ENCODE data around the gene BCL7C. TPM values are rescaled to one million over a fixed set of nuclear protein-coding genes. Genes with fewer than 3 reads are reported as not detected.
"Not testable (repeated sequence)": the region's sequence is repeated elsewhere in the genome, so short reads cannot be mapped to it uniquely, and the experiment has no call there.

The BCL7C gene
- total RNA-seq (2014; rRNA removed; shearing (Covaris generic)): 40.5 and 42.2 TPM in 2 replicates

GRCh38 chr16:30893744-30894539, at the start of gene BCL7C:
Gene BCL7C (minus strand): TSS chr16:30894077. CDS start chr16:30893944, 133 bp downstream.
- DNase-seq (ENCODE audit: low read depth): peak; percentile 88

- no peak for DNase-seq (ENCODE audit: low read depth)
These were observed 48.5 kb upstream of the BCL7C start for GRCh38 chr16:30942426-30942806.

DNA sequence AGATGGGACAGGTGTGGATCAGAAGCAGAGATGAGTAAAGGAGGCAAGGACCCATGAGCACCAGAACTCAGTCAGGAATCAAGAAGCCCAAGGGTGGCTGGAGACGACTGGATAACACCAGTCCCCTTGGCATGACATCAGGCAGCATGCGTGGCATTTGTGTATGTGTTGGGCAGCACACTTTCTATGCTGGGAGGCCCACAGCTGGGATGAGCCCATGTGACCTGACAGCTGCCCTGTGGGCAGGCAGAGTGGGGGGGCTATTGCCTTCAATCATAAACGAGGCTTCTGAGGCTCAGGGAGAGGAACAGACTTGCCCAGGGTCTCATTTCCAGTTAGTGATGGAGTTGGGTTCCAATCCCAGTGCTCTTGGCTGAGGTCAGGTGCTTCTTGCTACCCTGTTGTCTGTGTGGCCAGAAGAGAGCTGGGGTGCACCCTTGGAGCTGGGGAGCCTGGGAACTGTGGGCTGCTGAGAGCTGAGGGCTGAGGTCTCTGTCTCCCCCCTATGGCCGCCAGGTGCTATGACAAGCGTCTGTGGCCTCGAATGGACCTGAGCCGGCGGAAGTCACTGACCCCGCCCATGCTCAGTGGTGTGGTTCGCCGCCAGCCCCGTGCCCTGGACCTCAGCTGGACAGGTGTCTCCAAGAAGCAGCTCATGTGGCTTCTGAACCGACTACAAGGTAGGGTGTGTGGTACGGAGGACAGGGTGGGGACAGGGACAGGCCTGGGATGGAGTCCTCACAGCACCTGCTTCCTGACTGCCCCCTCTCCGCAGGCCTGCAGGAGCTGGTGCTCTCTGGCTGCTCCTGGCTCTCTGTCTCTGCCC, 47.9 kb upstream of the BCL7C start:
- peak; percentile 60 for DNase-seq (ENCODE audit: low read depth)

DNA sequence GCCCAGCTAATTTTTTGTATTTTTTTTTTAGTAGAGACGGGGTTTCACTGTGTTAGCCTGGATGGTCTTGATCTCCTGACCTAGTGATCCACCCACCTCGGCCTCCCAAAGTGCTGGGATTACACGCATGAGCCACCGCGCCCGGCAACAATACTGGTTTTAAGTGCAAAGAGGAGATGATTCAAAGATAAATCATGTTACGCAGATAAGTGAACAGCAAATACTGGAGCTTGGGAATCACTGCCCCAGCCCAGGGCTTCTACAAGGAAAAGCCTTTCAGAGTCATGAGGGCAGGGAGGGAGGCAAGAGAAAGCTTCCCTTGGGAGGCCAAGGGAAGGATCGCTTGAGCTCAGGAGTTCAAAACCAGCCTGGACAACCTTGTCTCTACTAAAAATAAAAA, 45.7 kb upstream of the BCL7C start:
- not testable (repeated sequence) for DNase-seq (ENCODE audit: low read depth)

- DNase-seq (ENCODE audit: low read depth): no peak
These were observed 43.8 kb upstream of the BCL7C start for GRCh38 chr16:30937692-30938091.

GRCh38 chr16:30934827-30935557, 41.1 kb upstream of the BCL7C start:
- DNase-seq (ENCODE audit: low read depth): peak; percentile 26

GRCh38 chr16:30931068-30931650, 37.3 kb upstream of the BCL7C start:
- DNase-seq (ENCODE audit: low read depth): no peak

DNA sequence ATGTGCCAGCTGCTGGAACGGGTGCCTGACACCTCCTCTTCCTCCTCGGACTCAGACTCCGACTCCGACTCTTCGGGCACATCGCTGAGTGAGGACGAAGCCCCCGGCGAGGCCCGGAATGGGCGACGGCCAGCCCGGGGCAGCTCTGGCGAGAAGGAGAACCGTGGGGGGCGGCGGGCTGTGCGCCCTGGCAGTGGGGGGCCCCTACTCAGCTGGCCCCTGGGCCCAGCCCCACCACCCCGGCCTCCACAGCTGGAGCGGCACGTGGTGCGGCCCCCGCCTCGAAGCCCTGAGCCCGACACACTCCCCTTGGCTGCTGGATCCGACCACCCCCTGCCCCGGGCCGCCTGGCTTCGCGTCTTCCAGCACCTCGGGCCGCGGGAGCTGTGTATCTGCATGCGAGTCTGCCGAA, 36.3 kb upstream of the BCL7C start:
- no peak for DNase-seq (ENCODE audit: low read depth)

- DNase-seq (ENCODE audit: low read depth): no peak
These were observed 35.3 kb upstream of the BCL7C start for GRCh38 chr16:30929167-30929566.

DNA sequence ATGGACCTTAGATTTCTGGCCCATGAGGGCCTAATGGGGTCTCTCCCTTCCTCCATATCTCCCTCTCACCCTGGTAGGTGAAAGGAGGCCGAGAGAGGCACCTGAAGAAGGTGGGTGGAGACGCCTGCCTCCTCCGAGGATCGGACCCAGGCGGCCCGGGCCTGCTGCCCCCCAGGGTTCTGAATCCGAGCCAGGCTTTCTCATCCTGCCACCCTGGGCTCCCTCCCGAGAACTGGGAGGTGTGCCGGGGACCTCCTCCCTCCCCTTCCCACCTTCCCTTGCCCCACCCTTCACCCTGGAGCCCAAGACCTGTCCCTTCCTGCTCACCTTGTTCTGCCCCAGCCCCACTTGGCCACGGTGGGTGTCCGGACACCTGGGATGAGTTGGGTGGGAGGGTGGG, 34.5 kb upstream of the BCL7C start:
- DNase-seq (ENCODE audit: low read depth): no peak

DNA sequence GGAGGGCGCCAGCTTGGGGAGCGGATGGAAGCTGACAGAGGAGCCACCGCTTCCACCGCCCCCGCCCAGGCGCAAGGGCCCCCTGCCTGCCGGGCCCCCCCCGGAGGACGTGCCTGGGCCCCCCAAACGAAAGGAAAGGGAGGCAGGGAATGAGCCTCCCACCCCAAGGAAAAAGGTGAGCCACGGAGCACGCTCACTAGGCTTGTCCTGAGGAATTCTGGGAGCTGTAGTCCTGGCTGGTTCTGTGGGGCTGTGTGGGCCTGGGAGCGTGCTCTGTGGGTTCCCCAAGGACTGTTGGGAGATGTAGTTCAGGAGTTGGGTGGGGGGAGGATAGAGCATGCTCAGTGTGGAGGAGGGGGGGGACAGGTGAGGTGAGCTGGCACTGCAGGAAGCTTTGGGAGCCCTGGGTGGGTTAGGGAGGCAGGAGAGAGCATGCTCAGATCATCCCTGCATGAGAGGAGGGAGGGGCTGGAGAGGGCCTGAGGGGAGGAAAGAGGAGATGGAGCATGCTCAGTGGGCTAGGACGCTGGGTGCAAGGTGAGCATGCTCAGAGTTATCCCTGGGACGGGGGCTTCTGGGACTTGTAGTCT, 34.0 kb upstream of the BCL7C start:
- peak; percentile 25 for DNase-seq (ENCODE audit: low read depth)

GRCh38 chr16:30926937-30927788, 33.3 kb upstream of the BCL7C start:
- DNase-seq (ENCODE audit: low read depth): no peak

DNA sequence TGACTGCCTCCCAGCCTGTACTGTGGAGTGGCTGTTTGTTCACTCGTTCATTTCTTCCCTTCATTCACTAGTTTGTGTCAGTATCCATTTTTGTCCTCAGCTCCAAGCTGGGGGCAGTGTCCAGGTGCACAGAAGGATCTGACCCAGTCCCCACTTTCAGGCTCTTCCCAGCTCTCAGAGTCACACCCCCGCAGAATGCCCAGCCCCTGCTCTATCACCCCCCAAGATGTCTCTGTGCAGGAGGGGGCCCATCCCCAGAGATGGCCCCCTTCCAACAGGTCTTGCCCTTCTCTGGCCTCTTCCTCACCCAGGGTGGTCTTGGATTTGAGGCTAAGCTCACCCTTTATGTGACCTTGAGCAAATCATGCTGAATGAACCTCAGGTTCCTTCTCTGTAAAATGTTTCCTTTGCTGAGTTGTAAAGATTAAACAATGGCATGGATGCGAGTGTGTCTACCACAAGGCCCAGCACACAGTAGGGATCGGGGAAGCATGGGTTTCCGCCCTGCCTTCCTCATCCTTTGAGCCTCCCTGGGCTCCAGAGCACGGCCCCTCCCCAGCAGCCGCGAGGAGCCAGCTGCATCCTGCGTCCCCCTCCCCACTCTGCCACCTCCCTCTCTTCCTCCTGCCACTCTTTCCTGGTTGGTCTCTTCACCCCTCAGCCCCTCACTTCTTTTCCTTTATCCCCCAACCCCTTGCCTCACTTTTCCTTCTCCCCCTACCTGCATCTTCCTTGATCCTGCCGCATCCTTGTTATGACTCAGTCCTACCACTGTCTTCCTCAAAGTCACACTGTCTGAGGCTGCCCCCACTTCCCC, 32.3 kb upstream of the BCL7C start:
- DNase-seq (ENCODE audit: low read depth): no peak

DNA sequence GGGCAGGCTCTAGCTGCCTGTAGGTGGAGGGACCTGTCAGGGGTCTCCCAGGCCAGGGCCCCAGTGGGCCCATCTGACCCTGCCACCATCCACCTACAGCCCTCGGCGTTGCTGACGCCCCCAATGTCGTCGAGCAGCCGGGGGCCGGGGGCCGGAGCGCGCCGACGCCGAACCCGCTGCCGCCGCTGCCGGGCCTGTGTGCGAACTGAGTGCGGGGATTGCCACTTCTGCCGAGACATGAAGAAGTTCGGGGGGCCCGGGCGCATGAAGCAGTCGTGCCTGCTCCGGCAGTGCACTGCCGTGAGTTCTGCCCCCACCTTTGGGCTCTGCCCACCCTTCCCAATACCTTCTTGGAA, 31.7 kb upstream of the BCL7C start:
- no peak for DNase-seq (ENCODE audit: low read depth)

- no peak for DNase-seq (ENCODE audit: low read depth)
These were observed 31.2 kb upstream of the BCL7C start for GRCh38 chr16:30924913-30925631.

- no peak for DNase-seq (ENCODE audit: low read depth)
These were observed 30.4 kb upstream of the BCL7C start for GRCh38 chr16:30924076-30924912.

DNA sequence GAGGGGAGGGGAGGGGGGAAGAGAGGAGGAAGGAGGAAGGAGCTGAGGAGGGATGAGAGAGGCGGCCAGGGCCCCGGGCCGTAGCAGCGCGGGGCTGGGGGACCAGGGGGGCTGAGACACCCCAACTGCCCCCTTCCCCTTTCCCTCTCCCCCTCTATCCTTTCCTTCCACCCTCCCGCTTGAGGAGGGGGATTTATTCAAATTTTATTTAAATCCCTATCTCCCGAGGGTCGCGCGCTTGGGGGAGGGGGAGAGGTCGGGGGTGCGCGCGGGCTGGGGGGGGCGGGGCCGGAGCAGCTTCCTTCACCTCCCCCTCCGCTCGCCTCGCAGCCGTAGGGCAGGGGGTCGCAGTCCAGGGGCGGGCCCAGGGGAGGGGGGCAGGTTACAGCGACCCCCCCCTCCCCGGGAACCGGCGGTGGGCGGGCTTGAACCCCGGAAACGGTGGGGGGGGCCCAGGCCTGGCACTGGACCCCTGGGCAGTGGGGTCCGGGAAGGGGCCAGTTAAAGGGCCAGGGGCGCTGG, 29.7 kb upstream of the BCL7C start, which contains the start of gene FBXL19:
FBXL19 (plus strand) TSS at position 19 of the 522 bp plus-strand sequence. CDS start 2,183 bp downstream, outside the sequence.
- DNase-seq (ENCODE audit: low read depth): no peak
